ENCODE results near the gene GRIP1. TPM values are rescaled to one million over a fixed set of nuclear protein-coding genes. Genes with fewer than 3 reads are reported as not detected.

Gene GRIP1
- total RNA-seq, 3 donors from 2014 or later (not counting 1 experiment from before 2014, with no cell fraction given), result 1.3 to 3.6 (median 1.7) TPM

- no peak overlapping the region for H3K4me3 Mint-ChIP-seq
- WGBS (ENCODE audit: insufficient coverage), result 68% methylated on average over 7 of the region's 7 CpGs
- Histone ChIP-seq H3K27me3 (ENCODE audit: control insufficient read depth, insufficient read depth, low read length) (no peaks in the 10 kb centered on the region), H3K4me3 (ENCODE audit: low read length) (no peak overlapping the region), H3K27ac (ENCODE audit: low read length) (no peak overlapping the region), H3K9me3 (ENCODE audit: control insufficient read depth, insufficient read depth, low read length) (no peaks in the 10 kb centered on the region), H3K36me3 (ENCODE audit: control insufficient read depth, insufficient read depth, low read length) (no peaks in the 10 kb centered on the region), H3K4me1 (ENCODE audit: control insufficient read depth, insufficient read depth, low read length) (no peaks in the 10 kb centered on the region)
- H3K27ac Mint-ChIP-seq, result no peak overlapping the region
- H3K4me1 Mint-ChIP-seq, result no peaks in the 10 kb centered on the region
- H3K27me3 Mint-ChIP-seq (ENCODE audit: low read depth in 2 of 2), result peaks cover 3 to 7% of the 10 kb centered on the region in 2 donors
- intact Hi-C loops (cut with micrococcal nuclease), result no loop called here
- H3K9me3 Mint-ChIP-seq, result no peaks in the 10 kb centered on the region
- ATAC-seq, result no peak
- no peak for DNase-seq
- no peak for TF ChIP-seq CTCF (IDR thresholded peaks at IDR 0.05)
- H3K36me3 Mint-ChIP-seq, result no peaks in the 10 kb centered on the region
These were observed 218.9 kb downstream of the GRIP1 start for GRCh38 chr12:66459944-66460482.

GRCh38 chr12:66456612-66457011, 222.3 kb downstream of the GRIP1 start:
- H3K9me3 ChIP-seq (ENCODE audit: control insufficient read depth, insufficient read depth, low read length), result no peaks in the 10 kb centered on the region
- ATAC-seq (no peak), DNase-seq (no peak)
- no peaks in the 10 kb centered on the region for H3K36me3 Mint-ChIP-seq
- no peaks in the 10 kb centered on the region for H3K4me1 ChIP-seq (ENCODE audit: control insufficient read depth, insufficient read depth, low read length)
- peaks cover 6 to 31% of the 10 kb centered on the region in 2 donors for H3K27me3 Mint-ChIP-seq (ENCODE audit: low read depth in 2 of 2)
- no peaks in the 10 kb centered on the region for H3K4me1 Mint-ChIP-seq
- 25% methylated on average over 1 of the region's 2 CpGs for WGBS (ENCODE audit: insufficient coverage)
- no peaks in the 10 kb centered on the region for H3K9me3 Mint-ChIP-seq
- H3K36me3 ChIP-seq (ENCODE audit: control insufficient read depth, insufficient read depth, low read length), result no peaks in the 10 kb centered on the region
- no peak overlapping the region for H3K4me3 Mint-ChIP-seq
- H3K27ac ChIP-seq (ENCODE audit: low read length), result no peak overlapping the region
- no peak for TF ChIP-seq CTCF (IDR thresholded peaks at IDR 0.05)
- no peak overlapping the region for H3K4me3 ChIP-seq (ENCODE audit: low read length)
- no peaks in the 10 kb centered on the region for H3K27me3 ChIP-seq (ENCODE audit: control insufficient read depth, insufficient read depth, low read length)
- intact Hi-C loops (cut with micrococcal nuclease), result no loop called here
- H3K27ac Mint-ChIP-seq, result no peak overlapping the region

GRCh38 chr12:66453844-66454243, 225.0 kb downstream of the GRIP1 start:
- Mint-ChIP-seq H3K36me3 (no peaks in the 10 kb centered on the region), H3K9me3 (no peaks in the 10 kb centered on the region), H3K4me3 (no peak overlapping the region), H3K27ac (no peak overlapping the region), H3K27me3 (ENCODE audit: low read depth in 2 of 2) (peaks cover 6 to 32% of the 10 kb centered on the region in 2 donors), H3K4me1 (no peaks in the 10 kb centered on the region)
- no peaks in the 10 kb centered on the region for H3K9me3 ChIP-seq (ENCODE audit: control insufficient read depth, insufficient read depth, low read length)
- DNase-seq (no peak), ATAC-seq (no peak)
- H3K27me3 ChIP-seq (ENCODE audit: control insufficient read depth, insufficient read depth, low read length), result no peaks in the 10 kb centered on the region
- no peak overlapping the region for H3K27ac ChIP-seq (ENCODE audit: low read length)
- no peak overlapping the region for H3K4me3 ChIP-seq (ENCODE audit: low read length)
- no peak for TF ChIP-seq CTCF (IDR thresholded peaks at IDR 0.05)
- intact Hi-C loops (cut with micrococcal nuclease), result no loop called here
- H3K4me1 ChIP-seq (ENCODE audit: control insufficient read depth, insufficient read depth, low read length), result no peaks in the 10 kb centered on the region
- H3K36me3 ChIP-seq (ENCODE audit: control insufficient read depth, insufficient read depth, low read length), result no peaks in the 10 kb centered on the region

- no peak overlapping the region for H3K4me3 Mint-ChIP-seq
These were observed 225.8 kb downstream of the GRIP1 start for GRCh38 chr12:66453120-66453519.

More at GRCh38 chr12:66453120-66453519, 225.8 kb downstream of the GRIP1 start:
- Histone ChIP-seq H3K9me3 (ENCODE audit: control insufficient read depth, insufficient read depth, low read length) (no peaks in the 10 kb centered on the region), H3K27me3 (ENCODE audit: control insufficient read depth, insufficient read depth, low read length) (no peaks in the 10 kb centered on the region), H3K4me1 (ENCODE audit: control insufficient read depth, insufficient read depth, low read length) (no peaks in the 10 kb centered on the region), H3K27ac (ENCODE audit: low read length) (no peak overlapping the region), H3K4me3 (ENCODE audit: low read length) (no peak overlapping the region), H3K36me3 (ENCODE audit: control insufficient read depth, insufficient read depth, low read length) (no peaks in the 10 kb centered on the region)
- 80% methylated on average over 4 of the region's 4 CpGs for WGBS (ENCODE audit: insufficient coverage)
- Mint-ChIP-seq H3K27me3 (ENCODE audit: low read depth in 2 of 2) (peaks cover 4 to 32% of the 10 kb centered on the region in 2 donors), H3K4me1 (no peaks in the 10 kb centered on the region), H3K36me3 (no peaks in the 10 kb centered on the region), H3K27ac (no peak overlapping the region), H3K9me3 (no peaks in the 10 kb centered on the region)
- no peak for TF ChIP-seq CTCF (IDR thresholded peaks at IDR 0.05)
- DNase-seq (no peak), ATAC-seq (no peak)
- intact Hi-C loops (cut with micrococcal nuclease), result no loop called here

Measured in natural killer cell (primary cell).